ENCODE measurements around the gene PEX11G.

DNA sequence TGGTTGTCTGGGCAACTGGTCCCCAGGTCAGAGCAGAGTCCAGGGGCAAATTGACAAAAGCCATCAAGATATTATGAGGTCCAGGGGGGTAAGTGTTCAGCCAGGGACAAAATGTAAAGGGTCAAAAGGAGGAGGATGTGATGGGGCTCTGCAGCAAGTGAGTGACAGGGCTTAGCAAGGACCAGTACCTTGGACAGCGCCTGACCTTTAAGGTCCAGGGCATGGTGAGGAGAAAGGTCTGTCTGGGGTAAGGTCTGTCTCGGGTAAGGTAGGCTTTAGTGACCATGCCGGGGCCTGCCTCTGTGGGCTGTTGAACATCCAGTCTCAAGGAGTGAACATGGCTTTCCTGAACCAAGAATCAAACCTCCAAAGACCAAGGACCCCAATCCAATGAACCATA, 20.8 kb upstream of the PEX11G start:
- TF ChIP-seq SMAD3 (CRISPR knock-in tag; conservative IDR thresholded peaks at IDR 0.05) (no peak), SMC3 (conservative IDR thresholded peaks at IDR 0.05; ENCODE audit: insufficient read depth, low read depth, low read length) (no peak), NFYB (IDR thresholded peaks at IDR 0.05; ENCODE audit: extremely low read depth, insufficient read length) (no peak), GATAD2A (IDR thresholded peaks at IDR 0.05) (no peak), ZBED1 (IDR thresholded peaks at IDR 0.05) (no peak)
- TF ChIP-seq, protein P1, sequence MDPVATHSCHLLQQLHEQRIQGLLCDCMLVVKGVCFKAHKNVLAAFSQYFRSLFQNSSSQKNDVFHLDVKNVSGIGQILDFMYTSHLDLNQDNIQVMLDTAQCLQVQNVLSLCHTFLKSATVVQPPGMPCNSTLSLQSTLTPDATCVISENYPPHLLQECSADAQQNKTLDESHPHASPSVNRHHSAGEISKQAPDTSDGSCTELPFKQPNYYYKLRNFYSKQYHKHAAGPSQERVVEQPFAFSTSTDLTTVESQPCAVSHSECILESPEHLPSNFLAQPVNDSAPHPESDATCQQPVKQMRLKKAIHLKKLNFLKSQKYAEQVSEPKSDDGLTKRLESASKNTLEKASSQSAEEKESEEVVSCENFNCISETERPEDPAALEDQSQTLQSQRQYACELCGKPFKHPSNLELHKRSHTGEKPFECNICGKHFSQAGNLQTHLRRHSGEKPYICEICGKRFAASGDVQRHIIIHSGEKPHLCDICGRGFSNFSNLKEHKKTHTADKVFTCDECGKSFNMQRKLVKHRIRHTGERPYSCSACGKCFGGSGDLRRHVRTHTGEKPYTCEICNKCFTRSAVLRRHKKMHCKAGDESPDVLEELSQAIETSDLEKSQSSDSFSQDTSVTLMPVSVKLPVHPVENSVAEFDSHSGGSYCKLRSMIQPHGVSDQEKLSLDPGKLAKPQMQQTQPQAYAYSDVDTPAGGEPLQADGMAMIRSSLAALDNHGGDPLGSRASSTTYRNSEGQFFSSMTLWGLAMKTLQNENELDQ (CRISPR knock-in tag; IDR thresholded peaks at IDR 0.05; ENCODE audit: borderline replicate concordance): no peak
- TF ChIP-seq, protein P2, sequence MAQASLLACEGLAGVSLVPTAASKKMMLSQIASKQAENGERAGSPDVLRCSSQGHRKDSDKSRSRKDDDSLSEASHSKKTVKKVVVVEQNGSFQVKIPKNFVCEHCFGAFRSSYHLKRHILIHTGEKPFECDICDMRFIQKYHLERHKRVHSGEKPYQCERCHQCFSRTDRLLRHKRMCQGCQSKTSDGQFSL (CRISPR knock-in tag; IDR thresholded peaks at IDR 0.05): no peak
- TF ChIP-seq, protein P2 (tag; IDR thresholded peaks at IDR 0.05): no peak

Measured in K562 (cell line).